Stimulated activated CD8-positive, alpha-beta memory T cell treated with anti-CD3 and anti-CD28 coated beads, Interleukin-4, amount 100 ng/mL, for 24 hours (primary cell): ENCODE measurements around the gene TPP2.
A peak's percentile ranks its signal among the peaks of the same experiment; 100 is the strongest.

Experiments
- DNase-seq: peaks from one replicate; pipeline ENCODE4 v3.0.0-alpha.2; 2020; ENCODE audit warnings: low read depth

The TPP2 gene

GRCh38 chr13:102596147-102597028, at the start of gene TPP2:
TSS of gene TPP2 (plus strand) at chr13:102596986. CDS start at chr13:102597039, 53 bp downstream.
- DNase-seq: peak; percentile 99

DNA sequence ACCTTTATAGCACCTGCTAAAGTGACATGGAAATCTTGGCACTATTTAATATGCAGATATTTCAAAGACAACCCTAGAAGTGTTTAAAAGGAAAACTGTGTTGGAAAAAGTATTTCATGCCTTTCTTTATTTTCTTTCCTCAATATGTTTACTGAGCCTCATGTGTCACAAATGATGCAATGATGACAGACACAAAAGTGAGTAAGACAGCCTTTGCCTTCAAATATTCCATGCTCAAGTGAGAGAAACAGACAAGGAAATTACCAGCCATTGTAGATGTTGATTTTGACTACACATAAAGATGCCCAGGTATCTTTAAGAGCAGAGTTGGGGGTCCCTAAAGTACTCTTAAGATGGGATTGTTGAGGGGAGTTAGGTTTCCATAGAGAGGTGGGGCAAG, 48.0 kb upstream of the TPP2 start:
- no peak for DNase-seq

DNA sequence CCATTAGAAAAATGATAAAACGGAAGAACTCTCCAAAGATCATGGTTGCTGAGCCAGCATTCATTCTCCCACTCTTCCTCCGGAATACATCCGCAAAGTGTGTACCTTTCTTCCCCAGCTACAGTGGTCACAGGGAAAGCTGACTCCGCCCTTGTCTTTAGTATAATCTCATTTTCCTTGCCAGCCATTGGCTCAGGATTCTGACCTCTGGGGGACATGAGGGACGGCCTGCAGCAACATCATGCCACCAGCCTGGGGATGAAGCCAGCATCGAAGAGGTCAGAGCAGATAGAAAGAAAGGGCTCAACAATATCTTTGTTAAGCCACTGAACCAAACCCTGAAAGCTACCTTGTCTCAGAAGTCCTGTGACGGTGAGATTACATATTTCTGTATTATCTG, 46.3 kb upstream of the TPP2 start:
- no peak for DNase-seq

DNA sequence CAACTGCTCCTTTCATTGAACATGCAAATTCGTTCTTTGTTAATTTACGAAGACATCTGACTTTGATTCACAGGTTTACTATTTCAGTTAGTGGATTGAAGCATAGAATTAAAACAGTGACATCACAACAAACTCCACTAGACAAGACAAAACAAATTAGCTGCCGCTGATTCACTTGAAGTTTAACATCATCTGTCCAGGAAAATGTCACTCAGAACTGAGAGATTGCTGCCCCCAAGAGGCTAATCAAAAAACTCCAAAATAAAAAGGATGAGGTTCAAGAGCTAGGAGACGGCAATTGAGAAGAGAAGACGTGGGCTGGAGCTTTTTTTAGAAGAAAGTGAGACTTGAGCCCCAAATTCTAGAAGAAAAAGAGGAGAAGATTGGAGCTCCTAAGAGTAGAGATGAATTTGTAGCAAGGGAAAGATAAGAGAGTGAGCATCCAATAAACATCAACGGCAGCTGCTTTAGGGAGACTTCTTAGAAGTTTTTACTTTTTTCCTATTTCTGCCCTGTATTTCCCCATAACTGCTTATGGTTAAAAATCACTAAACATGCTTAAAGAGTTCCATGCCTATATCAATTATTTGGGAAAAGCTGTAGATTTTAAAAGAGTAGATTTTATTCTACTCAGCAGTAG, 40.8 kb upstream of the TPP2 start:
- no peak for DNase-seq

DNA sequence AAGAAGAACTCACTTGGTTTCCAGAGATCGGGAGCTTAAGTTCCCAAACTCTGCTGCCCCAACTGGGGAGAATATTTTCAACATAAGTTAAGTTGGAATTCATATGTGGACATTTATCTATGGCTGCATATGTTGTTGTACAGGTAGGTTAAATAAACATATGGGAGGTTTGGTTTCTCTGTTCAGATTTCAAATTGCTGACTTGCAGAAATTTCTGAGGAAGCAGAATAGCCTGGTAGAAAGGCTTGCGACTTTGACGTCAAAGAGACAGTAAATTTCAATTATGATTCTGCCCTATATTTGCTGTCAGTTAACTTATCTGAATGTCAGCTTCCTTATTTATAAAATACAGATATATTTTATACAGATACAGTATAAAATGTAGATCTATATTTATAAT, 40.0 kb upstream of the TPP2 start:
- DNase-seq: no peak

DNA sequence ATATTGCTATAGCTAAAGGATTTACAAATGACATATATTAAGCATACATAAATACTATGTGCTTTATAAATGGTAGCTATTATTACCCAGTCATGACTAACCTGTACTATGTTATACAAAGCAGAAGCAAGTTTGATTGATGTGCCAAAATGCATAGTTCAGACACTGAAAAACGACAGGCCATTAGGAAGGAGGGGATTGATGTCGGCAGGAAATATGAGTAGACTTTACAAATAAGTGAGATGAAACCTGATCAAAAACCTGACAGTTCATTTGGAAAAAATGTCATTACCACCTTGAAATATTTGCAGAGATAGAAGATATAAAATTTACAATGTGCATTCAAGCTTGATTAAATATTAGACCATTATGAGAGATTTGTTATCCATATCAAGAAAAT, 38.8 kb upstream of the TPP2 start:
- DNase-seq: no peak

DNA sequence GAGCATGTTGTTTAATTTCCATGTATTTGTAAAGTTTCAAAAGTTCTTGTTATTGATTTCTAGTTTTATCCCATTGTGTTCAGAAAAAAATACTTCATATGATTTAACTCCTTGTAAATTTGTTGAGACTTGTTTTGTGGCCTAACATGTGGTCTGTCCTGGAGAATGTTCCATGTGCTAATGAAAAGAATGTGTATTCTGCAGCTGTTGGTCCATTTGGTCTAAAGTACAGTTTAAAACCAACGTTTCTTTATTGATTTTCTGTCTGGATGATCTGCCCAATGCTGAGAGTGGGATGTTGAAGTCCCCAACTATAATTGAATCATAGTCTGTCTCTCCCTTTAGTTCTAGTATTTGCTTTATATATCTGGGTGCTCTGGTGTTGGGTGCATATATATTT, 34.9 kb upstream of the TPP2 start:
- no peak for DNase-seq

DNA sequence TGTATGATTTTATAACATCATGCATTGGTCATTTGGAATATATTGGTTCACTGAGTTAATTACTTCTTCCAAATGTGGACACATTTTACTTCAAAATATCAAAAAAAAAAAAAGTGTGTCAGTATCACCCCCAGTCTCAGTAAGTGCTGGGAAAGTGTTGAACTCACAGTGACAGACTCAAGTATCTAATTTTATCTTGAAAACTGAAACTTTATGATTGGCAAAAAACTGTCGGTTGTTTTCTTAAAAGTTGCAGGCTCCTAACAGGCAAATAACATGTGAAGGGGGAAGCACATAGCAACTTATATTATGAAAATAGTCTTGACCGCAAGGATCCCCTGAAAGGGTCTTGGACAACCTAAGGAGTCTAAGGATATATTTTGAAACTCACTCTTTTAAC, 33.5 kb upstream of the TPP2 start:
- DNase-seq: no peak

GRCh38 chr13:102564564-102564963, 32.2 kb upstream of the TPP2 start:
- DNase-seq: no peak

DNA sequence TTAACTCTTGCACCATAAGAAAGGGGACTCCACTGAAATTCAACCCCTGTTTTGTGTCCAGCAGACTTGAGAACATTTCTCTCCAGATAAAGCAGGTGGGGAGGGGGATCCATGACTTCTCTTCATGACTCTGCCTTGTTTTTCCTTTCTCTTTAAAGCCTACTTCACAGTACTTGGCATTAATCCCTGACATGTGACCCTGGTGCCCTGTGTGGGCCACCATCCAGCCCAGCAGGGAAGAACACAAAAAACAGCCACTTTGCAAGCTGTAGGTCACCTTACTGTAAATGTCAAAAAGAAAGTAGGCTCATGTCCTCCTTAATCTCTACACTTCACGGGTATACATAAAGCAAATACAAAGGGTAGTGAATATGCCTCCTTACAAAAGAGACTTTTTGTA, 30.3 kb upstream of the TPP2 start:
- no peak for DNase-seq

GRCh38 chr13:102567857-102568256, 28.9 kb upstream of the TPP2 start:
- no peak for DNase-seq

DNA sequence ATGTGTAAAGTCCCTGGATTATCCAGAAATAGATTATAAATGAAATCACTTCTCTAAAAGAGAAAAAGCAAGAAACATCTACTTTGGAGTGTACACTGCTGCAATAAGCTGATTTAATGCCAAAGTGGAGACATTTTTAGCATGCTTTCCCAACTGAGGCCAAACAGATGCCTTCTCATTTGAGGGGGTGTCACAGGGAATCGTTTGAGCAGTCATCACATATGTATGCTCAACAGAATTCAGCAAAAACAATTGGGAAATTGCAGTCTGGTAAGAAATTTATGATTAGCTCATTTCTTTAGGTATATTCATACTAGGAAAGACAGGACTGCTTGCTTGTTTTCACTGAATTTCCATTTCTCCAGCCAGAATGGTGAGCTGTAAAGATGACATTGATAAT, 27.3 kb upstream of the TPP2 start:
- DNase-seq: no peak

- DNase-seq: no peak
These were observed 25.7 kb upstream of the TPP2 start for GRCh38 chr13:102571075-102571474.

GRCh38 chr13:102572323-102572722, 24.5 kb upstream of the TPP2 start:
- no peak for DNase-seq

DNA sequence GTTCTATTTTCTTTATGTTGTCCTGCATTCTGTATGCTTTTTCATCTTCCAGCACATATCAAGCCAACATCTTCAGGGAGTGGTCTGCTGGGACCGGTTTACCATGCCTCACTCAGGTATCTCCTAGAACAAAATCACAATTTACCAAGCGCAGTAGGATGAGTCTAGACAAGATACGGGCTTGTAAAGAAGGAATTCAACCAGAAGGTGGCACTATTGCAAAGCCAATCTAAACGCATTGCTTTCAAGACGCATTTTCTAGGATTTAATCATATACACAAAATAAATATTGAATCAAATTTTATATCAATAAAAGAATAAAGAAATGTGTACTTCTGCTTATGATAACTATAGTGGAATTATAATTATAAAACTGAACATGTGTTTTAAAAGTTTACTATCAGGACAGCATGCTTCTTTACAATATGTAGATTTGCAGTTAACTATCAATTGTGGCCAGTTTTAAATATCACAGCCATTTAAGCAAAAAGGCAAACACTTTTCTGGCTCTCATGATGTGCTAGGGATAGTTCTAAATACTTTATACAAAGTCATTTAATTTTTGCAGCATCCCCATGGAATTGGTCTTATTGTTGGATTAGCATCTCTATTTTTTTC, 16.1 kb upstream of the TPP2 start:
- DNase-seq: no peak

DNA sequence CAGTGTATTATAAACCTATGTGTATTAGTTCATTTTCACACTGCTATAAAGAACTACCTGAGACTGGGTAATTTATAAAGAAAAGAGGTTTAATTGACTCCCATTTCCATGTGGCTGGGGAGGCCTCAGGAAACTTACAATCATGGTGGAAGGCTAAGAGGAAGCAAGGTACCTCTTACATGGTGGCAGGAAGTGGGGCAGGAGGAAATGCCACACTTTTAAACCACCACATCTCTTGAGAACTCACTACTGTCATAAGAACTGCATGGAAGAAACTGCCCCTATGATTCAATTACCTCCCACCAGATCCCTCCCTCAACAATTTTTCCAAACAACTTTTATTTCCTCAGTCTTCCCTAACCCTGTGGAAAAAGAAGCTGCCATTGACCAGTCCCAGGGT, 14.5 kb upstream of the TPP2 start:
- DNase-seq: no peak

- DNase-seq: no peak
These were observed 12.4 kb upstream of the TPP2 start for GRCh38 chr13:102584434-102584833.

DNA sequence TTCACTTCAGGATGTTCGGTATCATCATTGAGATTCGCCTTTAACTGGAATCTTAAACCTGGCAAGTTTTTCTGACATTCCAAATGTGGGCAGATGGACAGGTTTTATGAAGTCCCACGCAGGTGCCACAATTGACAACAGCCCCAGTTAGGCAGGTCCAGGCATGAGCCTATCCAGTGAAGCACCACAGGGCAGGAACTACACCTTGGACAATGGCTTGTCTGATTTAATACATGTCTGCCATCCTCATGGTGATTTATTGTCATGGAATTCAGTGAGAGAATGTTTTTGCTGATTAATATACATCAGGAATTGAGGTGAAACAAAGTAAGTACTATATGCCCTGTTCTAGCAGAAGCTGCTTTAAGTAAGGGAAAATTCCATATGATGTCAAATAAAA, 10.2 kb upstream of the TPP2 start:
- no peak for DNase-seq

- no peak for DNase-seq
These were observed 8.9 kb upstream of the TPP2 start for GRCh38 chr13:102587916-102588315.

DNA sequence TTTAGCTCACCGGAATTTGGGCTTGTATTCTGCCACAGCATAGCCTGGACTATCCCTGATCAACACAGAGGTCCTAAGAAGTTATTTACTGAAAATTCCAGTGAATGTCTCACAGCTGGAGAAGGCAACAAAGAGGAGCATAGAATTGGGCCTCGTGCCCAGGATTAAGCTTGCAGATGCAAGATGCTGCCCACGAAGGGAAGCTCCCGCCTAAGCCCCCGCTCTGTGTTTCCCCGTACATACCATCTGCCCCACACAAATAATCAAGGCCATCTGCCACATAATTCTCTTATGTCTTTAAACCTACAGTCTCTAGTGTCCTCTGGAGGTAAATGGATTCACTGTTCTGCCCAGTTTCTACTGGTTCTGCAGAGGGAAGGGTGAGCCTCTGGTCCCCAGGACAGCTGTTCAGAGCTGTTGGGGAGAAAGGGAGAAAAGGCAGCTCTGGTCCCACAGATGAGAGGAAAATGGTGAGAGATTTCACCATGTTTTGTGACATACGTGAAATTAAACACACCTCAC, 7.4 kb upstream of the TPP2 start:
- no peak for DNase-seq

DNA sequence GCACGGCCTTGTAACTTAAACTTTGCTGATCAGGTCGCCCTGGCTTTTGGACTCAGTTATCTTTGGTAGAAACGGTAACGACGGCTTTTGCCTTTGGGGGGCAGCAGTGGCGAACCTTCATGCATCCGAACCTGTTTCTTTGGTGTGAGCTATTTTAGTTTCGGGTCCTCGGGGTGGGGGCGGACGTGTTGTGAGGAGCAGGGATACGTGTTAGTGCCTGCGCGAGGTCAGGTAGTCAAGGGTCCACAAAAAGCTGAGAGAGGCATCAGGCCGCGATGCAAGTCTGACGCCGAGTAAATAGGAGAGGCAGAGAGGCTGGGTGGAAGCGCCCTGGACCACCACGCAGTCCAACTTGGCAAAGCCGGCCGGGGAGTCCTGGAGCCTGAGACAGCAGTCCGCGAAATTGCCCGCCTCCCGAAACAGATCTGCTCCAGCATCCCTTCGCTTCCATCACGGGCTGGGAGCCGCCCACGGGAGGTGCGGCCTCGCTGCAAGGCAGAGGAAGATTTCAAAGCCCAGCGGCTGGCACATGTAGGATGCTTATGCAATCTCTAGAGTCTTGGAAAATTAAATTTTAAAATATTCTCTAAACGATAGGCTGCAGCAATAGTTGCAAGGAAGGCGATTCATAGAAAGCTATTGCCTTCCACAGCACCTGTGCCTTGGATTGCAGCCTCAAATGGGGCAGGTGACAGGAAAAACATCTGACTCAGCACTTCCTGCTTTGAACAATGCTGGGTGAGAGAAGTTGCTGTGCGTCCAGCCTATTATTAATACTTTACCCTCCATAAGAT, 4.6 kb upstream of the TPP2 start:
- peak; percentile 69 for DNase-seq

DNA sequence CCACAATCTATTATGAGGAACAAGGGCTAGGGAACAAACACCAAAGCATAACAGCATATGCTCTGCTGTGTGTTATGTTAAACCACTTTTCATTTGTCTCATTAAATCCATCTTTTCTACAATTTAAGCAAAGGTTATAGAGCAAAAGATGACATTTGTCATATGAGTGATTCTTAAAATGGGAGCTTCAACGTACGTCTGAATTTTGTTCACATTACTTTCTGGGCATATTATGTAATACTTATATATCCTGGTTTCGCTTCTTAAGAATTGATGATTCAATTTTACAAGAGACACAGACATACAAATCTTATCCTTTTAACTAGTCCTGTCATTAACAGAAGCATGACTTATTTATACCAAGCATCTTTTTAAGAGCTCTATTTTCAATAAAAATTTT, 3.3 kb upstream of the TPP2 start:
- no peak for DNase-seq
